HG02970 (cell line): ENCODE measurements around the gene KRT23.

Experiments used
- ATAC-seq: cut with Tn5 transposase; IDR thresholded peaks from one replicate; pipeline ENCODE4 v1.9.1; 2021; ENCODE audit warnings: mild to moderate bottlenecking, moderate library complexity, moderate number of reproducible peaks; ENCODE audit not compliant: unreplicated experiment, low FRiP score

KRT23 gene

GRCh38 chr17:40912486-40913210, 24.8 kb downstream of the KRT23 start:
- no peak for ATAC-seq

DNA sequence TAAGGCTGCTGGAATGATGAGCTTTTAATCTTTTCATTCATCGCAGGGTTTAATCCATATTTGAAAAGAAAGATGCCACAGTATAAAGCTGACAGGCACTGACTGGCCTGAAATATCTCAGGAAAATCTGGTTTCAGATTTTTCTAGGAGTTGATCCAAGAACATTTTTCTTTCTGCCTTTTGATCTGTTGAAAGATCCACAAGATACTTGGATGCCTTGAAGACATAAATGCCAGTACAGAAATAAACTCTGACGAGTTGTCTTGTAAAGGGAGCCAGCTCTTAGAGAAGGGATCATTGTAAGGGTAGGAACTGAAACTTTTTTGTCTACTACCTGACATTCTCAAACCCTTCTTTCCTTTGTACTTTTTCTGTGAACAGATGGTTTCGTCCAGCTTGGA, 27.0 kb downstream of the KRT23 start:
- no peak for ATAC-seq

DNA sequence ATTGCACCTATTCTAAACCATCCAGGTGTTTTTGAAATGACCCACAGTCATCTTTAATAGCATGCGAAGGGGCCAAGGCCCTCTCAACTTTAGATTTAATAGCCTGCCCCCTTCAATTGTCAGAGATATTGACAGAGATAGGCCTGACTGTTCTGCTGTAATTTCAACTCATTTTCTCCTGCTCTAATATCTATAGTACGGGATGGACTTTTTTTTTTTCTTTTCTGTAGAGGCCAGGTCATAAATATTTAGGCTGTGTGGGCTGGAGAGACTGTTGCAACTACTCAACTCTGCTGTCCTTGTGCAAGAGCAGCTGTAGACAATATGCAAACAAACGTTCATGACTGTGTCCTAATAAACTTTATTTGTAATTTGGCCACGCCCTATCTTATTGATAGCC, 27.7 kb downstream of the KRT23 start:
- ATAC-seq = no peak

GRCh38 chr17:40909351-40909750, 28.1 kb downstream of the KRT23 start:
- no peak for ATAC-seq

- ATAC-seq = no peak
These were observed 30.8 kb downstream of the KRT23 start for GRCh38 chr17:40906613-40907012.

DNA sequence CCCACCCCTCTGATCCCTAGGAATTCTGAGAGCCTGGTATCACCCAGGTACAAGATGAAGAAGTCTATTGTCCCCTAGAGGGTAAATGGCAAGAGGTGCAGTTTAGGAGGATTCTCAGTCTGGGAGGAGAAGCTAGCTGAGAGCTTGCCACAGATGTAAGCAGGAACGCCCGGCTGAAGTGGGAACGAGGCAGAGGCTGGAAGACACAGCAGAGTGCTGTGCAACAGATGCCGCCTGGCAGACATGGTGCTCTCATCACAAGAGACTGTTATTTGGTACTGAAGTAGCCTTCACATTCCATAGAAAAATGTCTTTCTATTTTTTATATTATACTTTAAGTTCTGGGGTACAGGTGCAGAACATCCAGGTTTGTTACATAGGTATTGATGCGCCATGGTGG, 32.1 kb downstream of the KRT23 start:
- no peak for ATAC-seq

DNA sequence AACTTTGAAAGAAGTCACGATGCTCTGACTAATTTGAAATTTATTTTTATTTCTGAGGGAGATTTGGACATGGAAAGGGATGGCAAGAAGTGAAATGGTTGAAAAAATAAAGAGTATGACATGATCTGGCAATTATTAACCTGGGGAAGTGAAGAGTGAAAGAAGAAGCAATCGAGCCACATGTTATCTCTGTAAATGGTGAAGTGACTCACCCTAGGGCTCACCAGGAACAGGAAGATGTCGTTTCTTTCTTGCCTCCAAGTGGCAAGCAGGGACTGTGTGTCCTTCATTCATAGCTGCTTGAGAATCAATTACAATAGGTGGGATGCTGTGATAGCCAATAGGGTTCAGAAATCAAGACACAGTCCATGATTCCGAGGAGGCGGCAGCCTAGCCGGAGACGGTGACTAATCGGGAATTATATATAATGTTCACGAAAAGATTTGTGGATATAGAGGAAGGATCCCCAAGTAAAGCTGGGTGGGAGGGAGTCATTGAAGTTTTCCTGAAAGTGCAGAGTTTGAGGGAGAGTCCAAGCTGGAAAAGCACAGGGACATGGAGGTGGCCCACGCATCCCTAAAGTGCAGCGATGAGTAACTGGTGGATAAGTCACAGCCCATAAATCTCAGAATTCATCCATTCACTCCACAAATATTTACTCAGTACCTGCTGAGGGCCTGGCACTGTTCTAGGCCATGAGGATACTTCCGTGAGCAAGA, 34.2 kb downstream of the KRT23 start:
- no peak for ATAC-seq

DNA sequence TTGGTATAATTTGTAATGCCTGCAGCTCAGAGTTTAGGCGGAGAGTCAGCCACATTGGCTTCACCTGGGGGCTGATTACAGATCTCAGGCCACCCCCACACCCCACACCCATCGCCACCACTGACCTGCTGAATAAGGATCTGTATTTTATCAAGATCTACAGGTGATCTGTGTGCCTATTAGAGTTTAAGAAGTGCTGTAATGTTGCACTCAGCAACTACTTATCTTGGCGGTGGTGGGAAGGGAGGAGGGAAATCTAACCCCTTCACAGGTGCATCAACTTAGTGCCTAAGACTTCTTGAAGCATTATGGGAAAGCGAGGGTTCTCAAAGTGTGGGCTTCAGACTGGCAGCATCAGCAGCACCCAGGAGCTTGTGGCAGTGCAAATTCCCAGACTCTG, 34.9 kb downstream of the KRT23 start:
- ATAC-seq = no peak

DNA sequence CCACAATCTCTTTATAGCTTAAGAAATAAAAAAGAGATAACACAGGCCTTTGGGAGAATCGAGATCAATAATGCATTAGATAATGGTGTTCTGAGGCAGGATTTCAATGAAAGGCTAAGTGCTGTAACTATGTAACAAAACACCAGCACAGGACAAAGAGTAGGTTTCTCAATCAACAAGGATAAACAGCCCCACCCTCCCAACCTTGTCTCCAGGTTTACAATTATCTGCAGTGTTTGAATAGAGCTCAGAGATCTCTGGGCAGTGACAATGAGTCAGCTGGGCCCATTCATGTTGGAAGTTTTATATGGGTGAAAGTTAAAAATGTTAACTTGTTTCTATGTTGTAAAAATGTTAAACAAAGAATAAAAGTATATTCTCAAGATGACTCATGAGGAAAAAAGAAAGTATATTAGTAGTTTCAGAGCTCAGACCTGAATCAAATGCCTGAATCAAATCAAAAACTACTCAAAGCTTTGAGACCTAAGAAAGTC, 35.4 kb downstream of the KRT23 start:
- no peak for ATAC-seq

DNA sequence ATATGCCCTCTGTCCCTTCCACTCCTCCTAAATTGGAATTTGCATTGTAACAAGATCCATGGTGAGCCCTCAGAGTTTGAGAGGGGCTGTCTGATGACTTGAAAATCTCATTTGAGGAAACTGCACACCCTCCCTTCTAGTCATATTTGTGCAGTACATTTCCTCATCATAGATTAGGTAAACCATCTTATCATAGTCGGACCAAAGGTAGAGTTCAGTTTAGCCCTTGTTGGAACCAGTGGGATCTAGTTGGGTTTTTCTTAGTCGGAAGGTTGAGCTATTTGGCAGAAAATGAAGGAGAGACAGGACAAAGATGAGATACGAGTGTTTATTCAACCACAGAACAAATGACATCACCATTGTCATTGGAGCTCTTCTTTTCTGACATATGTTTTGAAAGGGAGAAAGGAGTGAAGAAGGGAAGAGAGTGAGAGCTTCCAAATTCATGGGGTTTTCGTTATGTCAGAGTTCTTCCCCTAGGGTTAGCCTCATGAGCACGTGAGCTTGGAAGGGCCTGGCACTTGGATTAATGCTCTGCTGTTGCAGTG, 36.6 kb downstream of the KRT23 start:
- no peak for ATAC-seq

GRCh38 chr17:40896916-40897455, 40.5 kb downstream of the KRT23 start:
- ATAC-seq = no peak

GRCh38 chr17:40895106-40895730, 42.2 kb downstream of the KRT23 start:
- no peak for ATAC-seq

DNA sequence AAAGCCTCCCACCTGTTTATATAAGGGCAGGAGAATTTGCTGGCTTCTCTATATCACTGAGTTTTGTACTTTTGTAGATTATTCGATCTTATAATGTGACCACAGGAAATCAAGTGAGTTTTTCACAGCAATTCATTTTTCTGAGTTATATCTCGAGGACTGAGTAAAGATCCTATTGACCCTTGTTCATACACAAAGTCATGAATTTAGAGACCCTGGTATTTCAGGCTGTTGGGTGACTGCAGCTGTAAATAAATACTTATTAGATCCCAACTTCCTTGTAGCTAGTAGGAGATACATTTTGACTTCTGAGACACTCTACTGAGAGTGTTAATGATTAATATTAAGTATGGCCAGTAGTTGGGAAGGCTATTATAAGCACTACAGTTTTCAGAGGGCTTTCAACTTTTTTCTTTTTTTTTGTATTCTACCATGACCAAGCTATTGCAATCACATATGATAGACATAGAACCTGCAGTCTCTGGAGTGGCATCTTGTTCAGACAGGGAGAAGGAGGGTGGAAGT, 49.2 kb downstream of the KRT23 start:
- ATAC-seq = no peak

- no peak for ATAC-seq
These were observed 51.4 kb downstream of the KRT23 start for GRCh38 chr17:40886090-40886489.

GRCh38 chr17:40884708-40885512, 52.5 kb downstream of the KRT23 start, which contains the start of gene KRT20:
Gene KRT20, minus strand, starts transcription at chr17:40885242. Its CDS starts 57 bp downstream, at chr17:40885185.
- ATAC-seq = no peak

DNA sequence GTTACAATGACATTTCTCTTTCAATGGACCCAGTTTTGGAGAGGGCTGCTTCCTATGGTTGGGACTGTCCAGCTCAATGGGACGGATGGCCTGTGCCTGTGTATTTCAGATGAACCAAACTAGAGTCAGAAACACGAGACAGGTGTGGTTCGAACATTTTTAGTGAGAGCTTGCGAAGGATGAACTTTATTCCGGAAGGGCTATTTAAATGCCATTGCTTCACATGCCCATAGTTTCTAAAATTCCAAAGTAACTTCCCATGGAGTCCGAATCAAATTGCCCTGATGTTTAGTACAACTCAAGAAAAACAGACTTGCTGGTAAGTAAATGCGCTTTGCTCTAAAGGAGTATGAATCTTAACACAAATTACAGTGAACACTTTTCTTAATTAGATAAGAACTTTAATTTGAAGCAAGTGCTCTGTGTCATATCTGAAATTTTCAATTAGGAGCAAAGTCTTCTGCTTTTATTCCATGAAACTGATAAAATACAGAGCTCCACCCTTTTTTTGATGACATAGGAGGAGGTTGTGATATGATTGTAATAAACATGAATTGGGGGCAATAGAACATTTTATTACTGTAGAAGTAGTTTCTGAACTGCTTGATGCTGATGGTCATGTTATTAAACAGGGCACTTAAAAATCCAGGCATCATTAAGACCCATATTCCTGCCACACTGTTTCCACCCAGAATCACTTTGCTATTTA, 53.7 kb downstream of the KRT23 start:
- ATAC-seq = no peak

DNA sequence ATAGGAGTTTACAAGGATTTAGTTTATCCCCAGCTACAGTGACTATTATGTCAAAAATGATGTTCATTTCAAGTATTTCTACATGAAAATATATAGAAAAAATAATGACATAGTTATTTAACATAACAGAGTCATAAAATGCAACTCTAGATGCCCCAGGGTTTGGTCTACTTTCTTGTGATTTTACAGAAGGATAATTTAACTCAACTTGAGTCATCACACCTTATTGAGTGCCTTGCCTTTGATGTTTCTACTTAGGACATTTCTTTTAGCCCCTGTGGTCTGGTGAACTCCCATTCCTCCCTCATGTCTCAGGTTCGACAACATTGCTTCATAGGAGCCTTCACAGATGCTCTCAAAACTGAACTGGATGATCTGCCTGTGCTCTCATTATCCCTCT, 54.4 kb downstream of the KRT23 start:
- no peak for ATAC-seq

GRCh38 chr17:40879026-40879425, 58.4 kb downstream of the KRT23 start:
- ATAC-seq = no peak

DNA sequence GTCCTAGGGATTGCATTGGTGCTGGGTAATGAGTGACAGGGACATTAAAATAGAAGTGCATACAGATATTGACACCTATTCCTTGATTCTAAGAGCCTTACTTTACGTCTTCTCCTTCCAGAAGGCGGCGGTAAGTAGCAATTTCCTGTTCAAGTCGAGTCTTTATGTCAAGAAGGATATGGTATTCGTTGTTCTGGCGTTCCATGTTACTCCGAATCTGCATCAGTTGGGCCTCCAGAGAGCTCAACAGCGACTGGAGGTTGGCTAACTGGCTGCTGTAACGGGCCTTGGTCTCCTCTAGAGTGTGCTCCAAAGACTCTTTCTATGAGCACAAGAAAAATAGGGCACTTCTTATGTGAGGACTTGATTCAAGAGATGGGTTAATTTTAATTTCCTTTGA, 59.4 kb downstream of the KRT23 start:
- no peak for ATAC-seq
